ENCODE results near the gene TBX2.

The TBX2 gene

GRCh38 chr17:61369751-61370150 is 29.9 kb upstream of the TBX2 start:
- DNase-seq = no peak

- DNase-seq = no peak
Observed at GRCh38 chr17:61371179-61371578, 28.5 kb upstream of the TBX2 start.

- no peak for DNase-seq
Observed at GRCh38 chr17:61371606-61372005, 28.0 kb upstream of the TBX2 start.

- DNase-seq = no peak
Observed at GRCh38 chr17:61372436-61372835, 27.2 kb upstream of the TBX2 start.

- DNase-seq = no peak
Observed at GRCh38 chr17:61376931-61377838, 22.5 kb upstream of the TBX2 start.

- DNase-seq = no peak
Observed at GRCh38 chr17:61378658-61379456, 20.8 kb upstream of the TBX2 start.

- no peak for DNase-seq
Observed at GRCh38 chr17:61379457-61380216, 20.0 kb upstream of the TBX2 start.

GRCh38 chr17:61380217-61380835 is 19.3 kb upstream of the TBX2 start:
- no peak for DNase-seq

- DNase-seq = no peak
Observed at GRCh38 chr17:61380836-61381525, 18.7 kb upstream of the TBX2 start.

GRCh38 chr17:61381537-61381936 is 18.1 kb upstream of the TBX2 start:
- no peak for DNase-seq

GRCh38 chr17:61382796-61383688 is 16.6 kb upstream of the TBX2 start:
- no peak for DNase-seq

GRCh38 chr17:61383689-61384201 is 15.9 kb upstream of the TBX2 start:
- no peak for DNase-seq

GRCh38 chr17:61384354-61384691 is 15.3 kb upstream of the TBX2 start:
- no peak for DNase-seq

- no peak for DNase-seq
Observed at GRCh38 chr17:61384692-61385576, 14.7 kb upstream of the TBX2 start.

GRCh38 chr17:61385577-61386236 is 13.9 kb upstream of the TBX2 start:
- no peak for DNase-seq

- no peak for DNase-seq
Observed at GRCh38 chr17:61386251-61386650, 13.4 kb upstream of the TBX2 start.

GRCh38 chr17:61387011-61387410 is 12.6 kb upstream of the TBX2 start:
- no peak for DNase-seq

GRCh38 chr17:61387511-61388305 is 11.9 kb upstream of the TBX2 start:
- no peak for DNase-seq

All from NCI-H510A (cell line).